Lung (tissue), 12 donors: Measurements from ENCODE around the gene SLC35F3. TPM values are rescaled to one million over a fixed set of nuclear protein-coding genes. Genes with fewer than 3 reads are reported as not detected.

ENCODE experiments used
- ATAC-seq: fragments of 200-7000 bp; cut with Tn5 transposase; one replicate; pipeline ENCODE4 v1.9.1; 2020; ENCODE audit warnings: moderate number of reproducible peaks; ENCODE audit not compliant: insufficient read depth, low FRiP score
- DNase-seq, 3 donors: peaks; one replicate each; pipeline ENCODE4 v3.0.0-alpha.2; 2013 to 2017
- H3K27ac ChIP-seq, 2 donors: one replicate each; pipeline ENCODE4 v1.5.1; 2013; ENCODE audit warnings: mild to moderate bottlenecking in 2 of 2, moderate library complexity in 2 of 2, control low read depth in 1 of 2, inconsistent platforms in 1 of 2, low read depth in 1 of 2, low read length in 1 of 2
- H3K27me3 ChIP-seq, 3 donors: one replicate each; pipeline ENCODE4 v1.5.1; 2013; ENCODE audit warnings: low read length in 2 of 3; ENCODE audit not compliant: control insufficient read depth in 3 of 3, insufficient read depth in 3 of 3
- H3K36me3 ChIP-seq, 4 donors: one replicate each; pipeline ENCODE4 v1.5.1; 2013; ENCODE audit warnings: low read length in 4 of 4, mild to moderate bottlenecking in 1 of 4, moderate library complexity in 1 of 4; ENCODE audit not compliant: control insufficient read depth in 4 of 4, insufficient read depth in 4 of 4
- H3K4me1 ChIP-seq, 5 donors: one replicate each; pipeline ENCODE4 v1.5.1; 2013; ENCODE audit warnings: low read length in 5 of 5, mild to moderate bottlenecking in 2 of 5, moderate library complexity in 1 of 5; ENCODE audit not compliant: control insufficient read depth in 5 of 5, insufficient read depth in 5 of 5
- H3K4me3 ChIP-seq: one replicate; pipeline ENCODE4 v1.5.1; 2013; ENCODE audit warnings: mild to moderate bottlenecking, control low read depth, moderate library complexity
- H3K9ac ChIP-seq, 2 donors: one replicate each; pipeline ENCODE4 v1.5.1; 2013; ENCODE audit warnings: low read length in 2 of 2, control low read depth in 1 of 2; ENCODE audit not compliant: insufficient read depth in 1 of 2
- H3K9me3 ChIP-seq, 4 donors: one replicate each; pipeline ENCODE4 v1.5.1; 2013; ENCODE audit warnings: low read length in 3 of 4, mild to moderate bottlenecking in 1 of 4, moderate library complexity in 1 of 4; ENCODE audit not compliant: control insufficient read depth in 4 of 4, insufficient read depth in 3 of 4
- WGBS, 2 donors: extraction: QIAGEN DNeasy Blood & Tissue Kit; methylation state at CpG; one replicate each; pipeline ENCODE4 v1.1.7; 2013; 5-methylcytosine and 5-hydroxymethylcytosine counted together
- polyA plus RNA-seq, 2 donors: library from polyadenylated mRNA; stranded (reverse); fragments of 200-250 nt; gene quantifications; one replicate each; pipeline ENCODE4 v1.2.1, GENCODE V29; 2013
- total RNA-seq, 2 donors: library from RNA; depleted of rRNA in 1 of 2; stranded (reverse); fragments of >200 nt in 1 of 2; gene quantifications; one replicate each; pipeline ENCODE4 v1.2.1, GENCODE V29; 2014 to 2021
- TF ChIP-seq, protein P1 (sequence below): IDR thresholded peaks from 2 replicates; pipeline ENCODE4 v1.5.1; 2012; ENCODE audit warnings: mild to moderate bottlenecking; ENCODE audit errors: control extremely low read depth, extremely low read depth
- donor health status: control.
- donor health status: control.
- donor health status: Bipolar disorder and iron deficiency.
- donor health status: healthy.
- donor health status: DM: yes; HTN: yes; CAD: no.

SLC35F3 gene
- total and polyA plus RNA-seq, 4 donors = 0.09 to 1.4 (median 0.48) TPM

DNA sequence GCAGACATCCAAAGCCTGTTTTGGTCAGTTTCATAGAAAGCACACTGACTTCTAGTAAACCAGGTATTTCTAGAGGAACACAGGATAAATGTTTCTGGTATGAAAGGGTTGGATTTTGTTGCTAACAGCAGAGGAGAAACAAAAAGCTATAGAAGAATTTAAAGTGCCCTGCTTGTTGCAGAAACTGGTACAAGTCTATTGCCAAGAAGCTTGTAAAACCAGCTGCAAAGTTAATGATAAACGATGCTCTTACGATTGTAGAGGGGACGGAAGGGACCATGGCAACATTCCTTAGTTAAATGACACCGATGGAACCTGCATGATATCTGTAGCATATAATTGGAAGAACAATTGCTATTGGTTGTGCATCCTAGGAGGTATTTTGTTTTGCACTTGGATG is 40.1 kb downstream of the SLC35F3 start:
- 56 to 61% methylated on average over 4 of the region's 4 CpGs for WGBS, 2 donors
- Histone ChIP-seq H3K27ac (no peak overlapping the region), H3K9ac (no peak overlapping the region), H3K4me1 (peaks cover 0 to 9% (median 0%) of the 10 kb centered on the region in 5 donors), H3K36me3 (no peaks in the 10 kb centered on the region), H3K4me3 (no peak overlapping the region), H3K9me3 (peaks cover 0 to 7% (median 0%) of the 10 kb centered on the region in 4 donors), H3K27me3 (no peaks in the 10 kb centered on the region)
- DNase-seq = peak in 2 of 3 donors; percentile 23 to 65
- TF ChIP-seq, protein P1, sequence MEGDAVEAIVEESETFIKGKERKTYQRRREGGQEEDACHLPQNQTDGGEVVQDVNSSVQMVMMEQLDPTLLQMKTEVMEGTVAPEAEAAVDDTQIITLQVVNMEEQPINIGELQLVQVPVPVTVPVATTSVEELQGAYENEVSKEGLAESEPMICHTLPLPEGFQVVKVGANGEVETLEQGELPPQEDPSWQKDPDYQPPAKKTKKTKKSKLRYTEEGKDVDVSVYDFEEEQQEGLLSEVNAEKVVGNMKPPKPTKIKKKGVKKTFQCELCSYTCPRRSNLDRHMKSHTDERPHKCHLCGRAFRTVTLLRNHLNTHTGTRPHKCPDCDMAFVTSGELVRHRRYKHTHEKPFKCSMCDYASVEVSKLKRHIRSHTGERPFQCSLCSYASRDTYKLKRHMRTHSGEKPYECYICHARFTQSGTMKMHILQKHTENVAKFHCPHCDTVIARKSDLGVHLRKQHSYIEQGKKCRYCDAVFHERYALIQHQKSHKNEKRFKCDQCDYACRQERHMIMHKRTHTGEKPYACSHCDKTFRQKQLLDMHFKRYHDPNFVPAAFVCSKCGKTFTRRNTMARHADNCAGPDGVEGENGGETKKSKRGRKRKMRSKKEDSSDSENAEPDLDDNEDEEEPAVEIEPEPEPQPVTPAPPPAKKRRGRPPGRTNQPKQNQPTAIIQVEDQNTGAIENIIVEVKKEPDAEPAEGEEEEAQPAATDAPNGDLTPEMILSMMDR = no peak
- no peak for ATAC-seq

DNA sequence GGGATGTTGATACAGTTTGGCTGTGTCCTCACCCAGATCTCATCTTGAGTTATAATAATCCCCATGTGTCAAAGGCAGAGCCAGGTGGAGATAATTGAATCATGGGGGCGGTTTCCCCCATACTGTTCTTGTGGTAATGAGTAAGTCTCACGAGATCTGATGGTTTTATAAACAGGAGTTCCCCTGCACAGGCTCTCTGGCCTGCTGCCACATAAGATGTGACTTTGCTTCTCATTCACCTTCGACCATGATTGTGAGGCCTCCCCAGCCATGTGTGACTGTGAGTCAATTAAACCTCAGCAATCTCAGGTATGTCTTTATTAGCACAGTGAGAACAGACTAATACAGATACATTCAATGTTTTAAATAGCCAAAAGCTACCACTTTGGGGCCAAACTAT is 41.1 kb downstream of the SLC35F3 start:
- no peak overlapping the region for H3K9ac ChIP-seq
- peaks cover 0 to 7% (median 0%) of the 10 kb centered on the region in 4 donors for H3K9me3 ChIP-seq
- no peaks in the 10 kb centered on the region for H3K27me3 ChIP-seq
- no peak overlapping the region for H3K27ac ChIP-seq
- H3K4me3 ChIP-seq = no peak overlapping the region
- no peaks in the 10 kb centered on the region for H3K36me3 ChIP-seq
- 54 to 69% methylated on average over 3 of the region's 3 CpGs for WGBS, 2 donors
- ATAC-seq = no peak
- DNase-seq = peak in 1 of 3 donors; percentile 7
- TF ChIP-seq, protein P1 = no peak
- H3K4me1 ChIP-seq = peaks cover 0 to 9% (median 0%) of the 10 kb centered on the region in 5 donors

DNA sequence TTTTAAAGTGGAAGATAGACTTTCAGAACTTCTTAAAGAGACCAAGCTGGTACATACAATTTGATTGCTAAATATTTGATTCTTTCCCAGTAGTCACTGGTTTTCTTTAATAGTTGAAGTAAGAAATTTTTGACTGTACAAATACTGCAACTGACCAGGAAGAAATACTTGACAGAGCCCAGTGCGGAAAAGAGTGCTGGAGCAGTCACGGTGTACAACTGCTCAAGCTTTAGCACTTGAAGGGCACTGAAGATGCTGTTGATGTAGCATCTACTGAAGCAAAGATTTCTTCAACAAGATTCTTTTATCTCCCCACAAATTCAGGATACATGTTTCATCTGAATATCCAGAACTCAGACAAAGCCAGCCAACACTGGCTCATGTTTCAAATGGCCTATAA is 41.5 kb downstream of the SLC35F3 start:
- no peaks in the 10 kb centered on the region for H3K36me3 ChIP-seq
- TF ChIP-seq, protein P1 = no peak
- no peak overlapping the region for H3K9ac ChIP-seq
- H3K9me3 ChIP-seq = peaks cover 0 to 7% (median 0%) of the 10 kb centered on the region in 4 donors
- H3K4me3 ChIP-seq = no peak overlapping the region
- 68 to 83% methylated on average over 2 of the region's 2 CpGs for whole genome bisulfite sequencing, 2 donors
- no peaks in the 10 kb centered on the region for H3K27me3 ChIP-seq
- H3K4me1 ChIP-seq = peaks cover 0 to 9% (median 0%) of the 10 kb centered on the region in 5 donors
- no peak overlapping the region for H3K27ac ChIP-seq
- peak in 1 of 3 donors; percentile 15 for DNase-seq
- ATAC-seq = no peak

DNA sequence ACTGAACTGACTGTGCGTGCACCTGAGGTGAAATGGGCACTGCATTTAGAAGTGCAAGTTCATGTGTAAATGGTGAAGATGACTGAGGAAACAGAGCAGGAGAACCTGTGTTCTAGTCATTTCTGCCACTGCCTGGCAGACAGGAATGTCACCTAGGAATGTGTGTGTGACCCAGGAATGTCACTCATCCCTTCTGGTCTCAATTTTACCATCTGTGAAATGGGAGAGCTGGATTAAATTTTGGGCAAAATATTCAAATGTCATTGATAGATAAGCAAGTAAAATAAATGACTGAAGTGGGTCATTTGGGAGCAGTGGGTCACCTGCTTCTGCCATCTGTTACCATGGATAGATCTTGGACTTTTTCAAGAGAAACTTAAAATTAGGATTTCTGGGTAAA is 42.2 kb downstream of the SLC35F3 start:
- DNase-seq = no peak
- 96 to 100% methylated on average over 1 of the region's 1 CpG for WGBS, 2 donors
- Histone ChIP-seq H3K36me3 (no peaks in the 10 kb centered on the region), H3K4me3 (no peak overlapping the region), H3K4me1 (peaks cover 0 to 9% (median 0%) of the 10 kb centered on the region in 5 donors), H3K9ac (no peak overlapping the region), H3K27me3 (no peaks in the 10 kb centered on the region), H3K9me3 (peaks cover 0 to 11% (median 3%) of the 10 kb centered on the region in 4 donors), H3K27ac (no peak overlapping the region)
- no peak for ATAC-seq
- TF ChIP-seq, protein P1 = no peak
